NCI-H460 (cell line): ENCODE measurements around the gene UCN. TPM values are rescaled to one million over a fixed set of nuclear protein-coding genes. Genes with fewer than 3 reads are reported as not detected.
A peak's percentile ranks its signal among the peaks of the same experiment; 100 is the strongest.
"Not testable (repeated sequence)": the region's sequence is repeated elsewhere in the genome, so short reads cannot be mapped to it uniquely, and the experiment has no call there.

Experiments
- DNase-seq: peaks from one replicate; pipeline ENCODE4 v3.0.0-alpha.2; 2016; ENCODE audit warnings: low read depth; ENCODE audit errors: extremely low read depth
- polyA plus RNA-seq: library from polyadenylated mRNA; depleted of rRNA; stranded (reverse); fragments of >200 nt; gene quantifications from 2 replicates; pipeline ENCODE4 v1.2.3, GENCODE V29; 2014; cell fraction: nucleus; rRNA removed
- total RNA-seq: library from RNA; depleted of rRNA; stranded (reverse); fragments of >200 nt; shearing (Covaris generic); gene quantifications from 2 replicates; pipeline ENCODE4 v1.2.3, GENCODE V29; 2014; rRNA removed

UCN gene
- 4.6 and 6.8 TPM in 2 replicates for total RNA-seq
- 12.7 and 14.9 TPM in 2 replicates for polyA plus RNA-seq

- no peak for DNase-seq
Observed at GRCh38 chr2:27308359-27308881, at the start of gene UCN. Gene UCN (minus strand): TSS chr2:27308445. CDS start chr2:27307895, 550 bp downstream.

GRCh38 chr2:27356382-27357181, 48.3 kb upstream of the UCN start, which contains the start of gene GTF3C2:
Gene GTF3C2 (minus strand): TSS chr2:27356764. CDS start chr2:27343554, 13,210 bp downstream.
- peak; percentile 97 for DNase-seq

GRCh38 chr2:27356056-27356381, 47.8 kb upstream of the UCN start:
- peak; percentile 26 for DNase-seq

GRCh38 chr2:27354597-27354927, 46.3 kb upstream of the UCN start:
- DNase-seq = no peak

GRCh38 chr2:27353762-27354596, 45.7 kb upstream of the UCN start:
- no peak for DNase-seq

GRCh38 chr2:27353386-27353761, 45.1 kb upstream of the UCN start:
- not testable (repeated sequence) for DNase-seq

- DNase-seq = no peak
Observed at GRCh38 chr2:27351802-27352598, 43.8 kb upstream of the UCN start.

- DNase-seq = no peak
Observed at GRCh38 chr2:27350106-27350693, 42.0 kb upstream of the UCN start.

GRCh38 chr2:27347641-27348040, 39.4 kb upstream of the UCN start:
- no peak for DNase-seq

- DNase-seq = no peak
Observed at GRCh38 chr2:27336173-27336572, 27.9 kb upstream of the UCN start.

GRCh38 chr2:27335311-27335710, 27.1 kb upstream of the UCN start:
- DNase-seq = no peak

- no peak for DNase-seq
Observed at GRCh38 chr2:27324720-27325119, 16.5 kb upstream of the UCN start.

- DNase-seq = no peak
Observed at GRCh38 chr2:27323596-27324285, 15.5 kb upstream of the UCN start.

GRCh38 chr2:27322766-27323595, 14.7 kb upstream of the UCN start, which contains the start of gene MPV17:
Gene MPV17 (minus strand): TSS chr2:27323097. CDS start chr2:27322517, 580 bp downstream.
- DNase-seq = peak; percentile 87

- no peak for DNase-seq
Observed at GRCh38 chr2:27322301-27322765, 14.1 kb upstream of the UCN start.

GRCh38 chr2:27320958-27321543, 12.8 kb upstream of the UCN start:
- peak; percentile 96 for DNase-seq

- not testable (repeated sequence) for DNase-seq
Observed at GRCh38 chr2:27319839-27320238, 11.6 kb upstream of the UCN start.
